Measurements from ENCODE around the gene PGAP1.

PGAP1 gene

DNA sequence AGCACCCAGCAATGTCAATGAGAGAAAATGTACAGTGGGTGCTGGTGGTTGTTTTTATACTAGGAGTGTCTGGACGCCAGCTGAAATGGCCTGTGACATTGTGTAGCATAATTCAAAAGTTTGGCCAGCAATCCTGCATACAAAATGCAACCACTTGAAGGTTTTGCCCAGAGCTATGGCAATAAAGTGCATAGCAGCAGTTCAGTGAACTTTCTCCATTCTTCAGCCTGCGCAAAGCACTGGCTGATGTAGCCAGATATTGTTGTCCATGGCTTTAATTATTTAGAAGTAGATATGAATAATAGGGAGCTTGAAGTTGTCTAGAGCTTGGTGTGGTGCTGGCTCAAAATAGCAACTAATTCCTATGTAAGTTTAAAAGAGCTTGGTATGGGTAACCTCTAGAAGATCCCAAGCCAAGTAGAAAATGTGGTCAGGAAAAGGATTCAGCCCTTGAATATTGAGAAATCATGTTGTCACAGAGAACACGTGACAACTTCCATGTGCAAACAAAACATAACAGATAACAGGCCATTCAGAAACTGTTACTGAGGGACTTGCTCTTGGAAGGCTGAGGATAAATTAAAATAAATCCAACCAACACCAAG, 33.3 kb upstream of the PGAP1 start:
- ChIA-PET CTCF (interaction anchor here (1.1 to 1.4 kb wide), 2 partner anchors 9 to 12 kb away, joined by 4 read pairs; no protein-coding TSS in a partner anchor), POLR2A (no interaction called here)
- DNase-seq (ENCODE audit: extremely low spot score) = no peak
- no peak for TF ChIP-seq CTCF (IDR thresholded peaks at IDR 0.05; ENCODE audit: control extremely low read depth, extremely low read depth, low read depth, missing control alignments)

DNA sequence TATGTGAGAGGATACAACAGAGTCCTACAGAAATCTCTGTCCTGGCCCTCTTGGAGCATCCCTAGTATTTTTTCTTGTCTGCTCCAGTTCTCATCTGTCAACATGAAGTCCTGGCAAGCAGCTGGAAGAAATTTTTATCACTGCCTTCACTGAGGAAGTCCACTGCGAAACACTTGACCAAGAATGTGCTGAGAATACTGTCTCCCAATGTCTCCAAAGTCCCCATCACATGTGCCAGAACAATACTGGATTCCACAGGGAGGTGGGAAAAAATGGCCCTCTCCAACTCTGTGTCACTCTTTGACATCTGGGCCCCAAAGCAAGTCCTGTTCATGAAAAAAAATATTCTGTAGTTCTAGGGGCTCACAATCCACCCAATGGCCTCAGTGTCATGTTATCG, 32.8 kb upstream of the PGAP1 start:
- no peak for TF ChIP-seq CTCF (IDR thresholded peaks at IDR 0.05; ENCODE audit: control extremely low read depth, extremely low read depth, low read depth, missing control alignments)
- DNase-seq (ENCODE audit: extremely low spot score) = no peak
- POLR2A ChIA-PET = no interaction called here
- CTCF ChIA-PET = interaction anchor here (1.1 to 1.4 kb wide), 2 partner anchors 9 to 11 kb away, joined by 4 read pairs; no protein-coding TSS in a partner anchor

- TF ChIP-seq CTCF (IDR thresholded peaks at IDR 0.05; ENCODE audit: control extremely low read depth, extremely low read depth, low read depth, missing control alignments) = no peak
- DNase-seq (ENCODE audit: extremely low spot score) = no peak
- ChIA-PET POLR2A (no interaction called here), CTCF (no interaction called here)
Measured at GRCh38 chr2:196957881-196958525, 31.5 kb upstream of the PGAP1 start.

DNA sequence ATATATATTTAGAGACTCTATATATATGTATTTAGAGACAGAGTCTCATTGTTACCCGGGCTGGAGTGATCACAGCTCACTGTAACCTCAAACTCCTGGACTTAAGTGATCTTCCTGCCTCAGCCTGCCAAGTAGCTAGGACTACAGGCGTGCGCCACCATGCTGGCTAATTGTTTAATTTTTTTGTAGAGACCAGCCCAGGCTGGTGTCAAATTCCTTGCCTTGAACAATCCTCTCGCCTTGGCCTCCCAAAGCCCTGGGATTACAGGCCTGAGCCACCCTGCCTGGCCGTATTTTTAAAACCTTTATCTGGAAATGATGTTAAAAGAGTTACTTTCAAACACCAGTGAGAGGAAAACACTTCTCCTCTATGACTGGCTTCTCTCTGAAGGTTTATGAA, 30.9 kb upstream of the PGAP1 start:
- CTCF ChIA-PET = no interaction called here
- POLR2A ChIA-PET = no interaction called here
- TF ChIP-seq CTCF (IDR thresholded peaks at IDR 0.05; ENCODE audit: control extremely low read depth, extremely low read depth, low read depth, missing control alignments) = no peak
- DNase-seq (ENCODE audit: extremely low spot score) = no peak

DNA sequence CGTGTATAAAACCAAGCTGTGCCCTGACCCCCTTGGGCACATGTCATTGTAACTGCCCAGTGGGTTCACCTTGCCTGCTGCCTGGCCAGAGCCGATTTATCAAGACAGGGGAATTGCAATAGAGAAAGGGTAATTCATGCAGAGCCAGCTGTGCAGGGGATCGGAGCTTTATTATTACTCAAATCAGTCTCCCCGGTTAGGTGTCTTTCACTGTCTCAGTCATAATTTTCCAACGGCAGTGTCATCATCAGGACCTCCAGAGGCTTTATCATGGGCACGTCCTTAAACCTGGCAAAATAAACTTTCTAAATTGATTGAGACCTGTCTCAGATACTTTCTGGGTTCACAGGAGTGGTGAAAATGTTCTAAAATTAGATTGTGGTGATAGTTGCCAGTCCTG, 29.6 kb upstream of the PGAP1 start:
- CTCF ChIA-PET = interaction anchor here (1.0 kb wide), 1 partner anchor 9 kb away, joined by 3 read pairs; no protein-coding TSS in a partner anchor
- TF ChIP-seq CTCF (IDR thresholded peaks at IDR 0.05; ENCODE audit: control extremely low read depth, extremely low read depth, low read depth, missing control alignments) = no peak
- DNase-seq (ENCODE audit: extremely low spot score) = no peak
- POLR2A ChIA-PET = no interaction called here

- TF ChIP-seq CTCF (IDR thresholded peaks at IDR 0.05; ENCODE audit: control extremely low read depth, extremely low read depth, low read depth, missing control alignments) = no peak
- CTCF ChIA-PET = no interaction called here
- POLR2A ChIA-PET = no interaction called here
- no peak for DNase-seq (ENCODE audit: extremely low spot score)
Measured at GRCh38 chr2:196955036-196955435, 28.5 kb upstream of the PGAP1 start.

All from GM10248 (cell line).